ENCODE data around the gene SECTM1.

DNA sequence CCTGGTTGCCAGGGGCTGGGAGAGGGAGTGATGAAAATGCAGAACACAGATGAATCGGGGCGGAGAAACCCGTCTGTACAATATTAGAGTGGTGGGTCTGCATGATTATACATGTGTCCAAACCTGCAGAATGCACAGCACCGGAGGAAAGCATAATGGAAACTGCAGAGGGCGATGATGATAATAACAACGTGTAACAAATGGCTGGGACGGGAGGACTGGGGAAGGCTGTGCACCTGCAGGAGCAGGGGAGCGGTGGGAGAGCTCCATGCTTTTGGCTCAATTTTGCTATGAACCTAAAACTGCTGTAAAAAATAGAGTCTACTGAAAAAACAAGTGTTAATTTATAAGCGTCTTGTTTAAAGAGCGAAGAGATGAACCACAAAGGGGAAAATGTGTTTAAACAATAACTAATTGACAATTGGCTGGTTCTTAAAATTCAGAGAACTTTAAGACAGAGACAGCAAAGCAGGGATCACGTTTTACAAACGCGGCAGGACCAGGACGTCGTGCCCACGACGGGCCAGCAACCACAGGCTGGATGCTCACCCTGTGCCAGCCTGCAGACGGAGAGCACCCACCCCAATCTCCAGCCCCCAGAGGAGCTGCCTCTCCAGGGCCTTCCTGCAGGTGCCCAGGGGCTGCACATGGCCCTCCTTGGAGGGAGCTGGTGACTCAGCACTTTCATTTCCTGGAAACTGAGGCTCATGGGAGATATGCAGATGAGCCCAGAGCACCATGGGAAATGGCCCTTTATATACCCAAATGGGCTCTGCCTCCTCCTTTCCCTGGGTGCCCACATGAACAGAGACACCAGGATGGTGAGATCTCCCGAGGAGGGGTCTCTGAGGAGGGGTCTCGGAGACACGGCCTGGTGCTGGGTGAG lies 25.1 kb upstream of the SECTM1 start, which contains the start of gene TEX19:
- TF ChIP-seq, protein P1, sequence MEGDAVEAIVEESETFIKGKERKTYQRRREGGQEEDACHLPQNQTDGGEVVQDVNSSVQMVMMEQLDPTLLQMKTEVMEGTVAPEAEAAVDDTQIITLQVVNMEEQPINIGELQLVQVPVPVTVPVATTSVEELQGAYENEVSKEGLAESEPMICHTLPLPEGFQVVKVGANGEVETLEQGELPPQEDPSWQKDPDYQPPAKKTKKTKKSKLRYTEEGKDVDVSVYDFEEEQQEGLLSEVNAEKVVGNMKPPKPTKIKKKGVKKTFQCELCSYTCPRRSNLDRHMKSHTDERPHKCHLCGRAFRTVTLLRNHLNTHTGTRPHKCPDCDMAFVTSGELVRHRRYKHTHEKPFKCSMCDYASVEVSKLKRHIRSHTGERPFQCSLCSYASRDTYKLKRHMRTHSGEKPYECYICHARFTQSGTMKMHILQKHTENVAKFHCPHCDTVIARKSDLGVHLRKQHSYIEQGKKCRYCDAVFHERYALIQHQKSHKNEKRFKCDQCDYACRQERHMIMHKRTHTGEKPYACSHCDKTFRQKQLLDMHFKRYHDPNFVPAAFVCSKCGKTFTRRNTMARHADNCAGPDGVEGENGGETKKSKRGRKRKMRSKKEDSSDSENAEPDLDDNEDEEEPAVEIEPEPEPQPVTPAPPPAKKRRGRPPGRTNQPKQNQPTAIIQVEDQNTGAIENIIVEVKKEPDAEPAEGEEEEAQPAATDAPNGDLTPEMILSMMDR (IDR thresholded peaks at IDR 0.05; ENCODE audit: poor library complexity), result no peak
- no peak for TF ChIP-seq EZH2 (IDR thresholded peaks at IDR 0.05; ENCODE audit: borderline replicate concordance)

Measured in hepatocyte (in vitro differentiated cells).